HepG2 (cell line): ENCODE data around the gene ALG5. TPM values are rescaled to one million over a fixed set of nuclear protein-coding genes. Genes with fewer than 3 reads are reported as not detected.

Source experiments
- ATAC-seq: fragments of 200-7000 bp; cut with Tn5 transposase; 3 replicates; pipeline ENCODE4 v1.9.1; 2020; ENCODE audit warnings: mild to moderate bottlenecking, moderate library complexity
- BruUV-seq: library from RNA; stranded (reverse); fragments of 400-500 nt; replicated peaks from 2 replicates; lab custom pipeline; 2021; lab: Mats Ljungman, UMichigan
- CTCF ChIA-PET: fragments of 300-600 bp; formaldehyde crosslinking; extraction: SDS; loops from one replicate; lab custom pipeline; 2021; ENCODE audit warnings: low total read pairs, inconsistent platforms, low intra/inter-chr PET ratio; lab: Yijun Ruan, JAX
- POLR2A ChIA-PET: fragments of 350-600 bp; sonication (Branson Sonifier 250); formaldehyde crosslinking; loops from one replicate; lab custom pipeline; 2020; ENCODE audit warnings: antibody characterized with exemption, inconsistent platforms; lab: Yijun Ruan, JAX
- DNase-seq: peaks from one replicate; pipeline ENCODE4 v3.0.0-alpha.2; 2015; ENCODE audit warnings: low spot score
- FAIRE-seq: peaks from 3 replicates; lab custom pipeline; 2011; peaks lifted over from hg19 to GRCh38; lab: Jason Lieb, UNC
- H2AFZ ChIP-seq: one replicate; pipeline ENCODE4 v1.6.1; 2011; ENCODE audit warnings: low read length, inconsistent platforms
- H3K27ac ChIP-seq: fragments of 300-600 bp; 3 replicates; pipeline ENCODE4 v1.8.0; 2011; ENCODE audit warnings: mixed run types, mild to moderate bottlenecking, mixed read lengths, low read length, inconsistent platforms; ENCODE audit not compliant: insufficient read depth; ENCODE audit errors: extremely low read length
- H3K27me3 ChIP-seq, 2 experiments: fragments of 200-600 bp in 1 of 2; 2 replicates in 1 of 2; 3 replicates in 1 of 2; pipeline versions ENCODE4 v1.6.0 to v1.8.0; 2011; ENCODE audit warnings: low read length in 2 of 2, mild to moderate bottlenecking in 2 of 2, moderate library complexity in 2 of 2, inconsistent platforms in 1 of 2; ENCODE audit not compliant: insufficient read depth in 2 of 2, control insufficient read depth in 1 of 2
- H3K36me3 ChIP-seq, 2 experiments: fragments of 200-600 bp in 1 of 2; replicated peaks in 1 of 2; 2 replicates in 1 of 2; 3 replicates in 1 of 2; pipeline versions ENCODE4 v1.5.1 to v1.8.0; 2011; ENCODE audit warnings: low read length in 2 of 2, inconsistent platforms in 1 of 2; ENCODE audit not compliant: insufficient read depth in 2 of 2, control insufficient read depth in 1 of 2
- H3K4me1 ChIP-seq: 2 replicates; pipeline ENCODE4 v1.5.1; 2012; ENCODE audit warnings: low read length, inconsistent platforms; ENCODE audit not compliant: insufficient read depth
- H3K4me2 ChIP-seq: 2 replicates; pipeline ENCODE4 v1.6.0; 2011; ENCODE audit warnings: low read depth, low read length, inconsistent platforms
- H3K4me3 ChIP-seq, 3 experiments: fragments of 200-600 bp in 1 of 3; sonication (generic), shearing (Covaris generic) in 1 of 3; replicated peaks in 1 of 3; 2 replicates each; pipeline ENCODE4 v1.5.1; 2011 to 2016; ENCODE audit warnings: low read length in 3 of 3, inconsistent platforms in 2 of 3, low read depth in 2 of 3, mild to moderate bottlenecking in 2 of 3, control low read depth in 1 of 3, mixed read lengths in 1 of 3; ENCODE audit not compliant: insufficient read depth in 1 of 3
- H3K79me2 ChIP-seq: one replicate; pipeline ENCODE4 v1.6.1; 2011; ENCODE audit warnings: low read length, inconsistent platforms; ENCODE audit not compliant: insufficient read depth
- H3K9ac ChIP-seq: 2 replicates; pipeline ENCODE4 v1.6.0; 2011; ENCODE audit warnings: mild to moderate bottlenecking, low read depth, low read length, inconsistent platforms; ENCODE audit not compliant: insufficient read depth
- H3K9me3 ChIP-seq: 2 replicates; pipeline ENCODE4 v1.5.1; 2012; ENCODE audit warnings: mild to moderate bottlenecking, low read length
- H4K20me1 ChIP-seq: 2 replicates; pipeline ENCODE4 v1.6.0; 2011; ENCODE audit warnings: inconsistent platforms, mild to moderate bottlenecking, low read length, moderate library complexity; ENCODE audit not compliant: insufficient read depth
- CENPT ChIP-seq: sonication (generic); formaldehyde crosslinking; IDR thresholded peaks from 2 replicates; pipeline ENCODE4 v1.8.0; 2022; ENCODE audit warnings: low read depth, mild to moderate bottlenecking, moderate library complexity, missing genetic modification reagents
- ELF4 ChIP-seq: sonication (generic); formaldehyde crosslinking; IDR thresholded peaks from 2 replicates; pipeline ENCODE4 v1.5.0; 2020; ENCODE audit warnings: missing genetic modification reagents, mild to moderate bottlenecking, moderate library complexity, borderline replicate concordance
- HNRNPLL ChIP-seq: fragments of 200-400 bp; formaldehyde crosslinking; IDR thresholded peaks from 2 replicates; pipeline ENCODE4 v1.6.1; 2017; ENCODE audit warnings: mild to moderate bottlenecking, low read depth, low read length; ENCODE audit not compliant: poor library complexity, severe bottlenecking
- JUN ChIP-seq: sonication (generic); formaldehyde crosslinking; IDR thresholded peaks from 2 replicates; pipeline ENCODE4 v1.4.0; 2020; ENCODE audit warnings: mild to moderate bottlenecking, missing genetic modification reagents
- KDM5B ChIP-seq: sonication (generic); formaldehyde crosslinking; IDR thresholded peaks from 2 replicates; pipeline ENCODE4 v1.4.0; 2020; ENCODE audit warnings: missing genetic modification reagents, mild to moderate bottlenecking, borderline replicate concordance
- NBN ChIP-seq: fragments of 450-650 bp; conservative IDR thresholded peaks from 2 replicates; pipeline ENCODE4 v1.6.1; 2017
- NFE2L1 ChIP-seq: sonication (generic); formaldehyde crosslinking; IDR thresholded peaks from 2 replicates; pipeline ENCODE4 v1.4.0; 2020; ENCODE audit warnings: missing genetic modification reagents, mild to moderate bottlenecking, borderline replicate concordance
- NR2F6 ChIP-seq, 2 experiments: IDR thresholded peaks; 2 replicates each; pipeline ENCODE4 v1.6.1; 2016; ENCODE audit warnings: antibody characterized with exemption in 1 of 2, mild to moderate bottlenecking in 1 of 2
- PHF8 ChIP-seq: sonication (generic); formaldehyde crosslinking; IDR thresholded peaks from 2 replicates; pipeline ENCODE4 v1.5.0; 2020; ENCODE audit warnings: missing genetic modification reagents
- SRSF1 ChIP-seq: fragments of 200-400 bp; formaldehyde crosslinking; optimal IDR thresholded peaks from 2 replicates; pipeline ENCODE3; 2017; ENCODE audit warnings: mild to moderate bottlenecking, low read depth, low read length, moderate library complexity
- ZBTB7B ChIP-seq: sonication (generic); formaldehyde crosslinking; IDR thresholded peaks from 2 replicates; pipeline ENCODE4 v1.4.0; 2020; ENCODE audit warnings: missing genetic modification reagents
- ZFY ChIP-seq: sonication (generic); formaldehyde crosslinking; IDR thresholded peaks from 2 replicates; pipeline ENCODE4 v1.4.0; 2020; ENCODE audit warnings: missing genetic modification reagents
- ZNF20 ChIP-seq: sonication (generic); formaldehyde crosslinking; IDR thresholded peaks from 2 replicates; pipeline ENCODE4 v1.4.0; 2020; ENCODE audit warnings: mild to moderate bottlenecking, moderate library complexity, missing genetic modification reagents
- ZNF224 ChIP-seq: sonication (generic); formaldehyde crosslinking; IDR thresholded peaks from 2 replicates; pipeline ENCODE4 v1.5.0; 2020; ENCODE audit warnings: mild to moderate bottlenecking, missing genetic modification reagents
- ZNF446 ChIP-seq: sonication (generic); formaldehyde crosslinking; IDR thresholded peaks from 2 replicates; pipeline ENCODE4 v1.5.0; 2020; ENCODE audit warnings: mild to moderate bottlenecking, missing genetic modification reagents
- ZNF501 ChIP-seq: sonication (generic); formaldehyde crosslinking; IDR thresholded peaks from 2 replicates; pipeline ENCODE4 v1.5.1; 2020; ENCODE audit warnings: mild to moderate bottlenecking, moderate library complexity, missing genetic modification reagents
- ZNF776 ChIP-seq: sonication (generic); formaldehyde crosslinking; IDR thresholded peaks from 2 replicates; pipeline ENCODE4 v1.4.0; 2020; ENCODE audit warnings: mild to moderate bottlenecking, missing genetic modification reagents
- WGBS: methylation state at CpG from one replicate; pipeline ENCODE4 v1.1.6; 2017; ENCODE audit warnings: low lambda C conversion rate; 5-methylcytosine and 5-hydroxymethylcytosine counted together
- in situ Hi-C: cut with HindIII; loops from 2 replicates; pipeline ENCODE4 v1.10.0; 2017; ENCODE audit warnings: low pct_unique_long_range_greater_than_20kb; ENCODE audit not compliant: extremely low pct_ligation_motif_present
- intact Hi-C: fragments of 100-400 bp; cut with micrococcal nuclease; formaldehyde crosslinking; loops from one replicate; pipeline ENCODE4 v1.10.0; 2022; ENCODE audit not compliant: unreplicated experiment
- polyA plus RNA-seq, 8 experiments: library from polyadenylated mRNA; depleted of rRNA in 3 of 8; stranded (reverse) in 7 of 8; unstranded in 1 of 8; fragments of >200 nt; fragmentation: Illumina TruSeq in 4 of 8; extraction: Trizol in 4 of 8; gene quantifications; 2 replicates each; pipeline versions ENCODE4 v1.2.1 to v1.2.3, GENCODE V29; 2011 to 2016; ENCODE audit warnings: low read depth in 4 of 8, missing spikeins in 1 of 8, mixed read lengths in 1 of 8; ENCODE audit not compliant: insufficient read depth in 1 of 8
- total RNA-seq, 5 experiments: library from RNA; depleted of rRNA; stranded (reverse); fragments of >200 nt; fragmentation: Illumina TruSeq; extraction: Trizol; gene quantifications; 2 replicates each; pipeline ENCODE4 v1.2.3, GENCODE V29; 2016; ENCODE audit warnings: low read depth in 1 of 5
- TF ChIP-seq, protein P1 (sequence below): conservative IDR thresholded peaks from 2 replicates; pipeline ENCODE4 v1.6.1; 2018; ENCODE audit warnings: missing genetic modification reagents
- TF ChIP-seq, protein P2 (sequence below): sonication (generic); formaldehyde crosslinking; IDR thresholded peaks from 2 replicates; pipeline ENCODE4 v1.5.0; 2020; ENCODE audit warnings: missing genetic modification reagents, mild to moderate bottlenecking, borderline replicate concordance
- TF ChIP-seq, protein P3 (sequence below): sonication (generic); formaldehyde crosslinking; IDR thresholded peaks from 2 replicates; pipeline ENCODE4 v1.4.0; 2020; ENCODE audit warnings: missing genetic modification reagents, borderline replicate concordance

ALG5 gene
- total and polyA plus RNA-seq, 2 of the 13 experiments (the other 11 are each of a cell fraction or from before 2014, with no cell fraction given): 27.8 to 51.1 TPM

DNA sequence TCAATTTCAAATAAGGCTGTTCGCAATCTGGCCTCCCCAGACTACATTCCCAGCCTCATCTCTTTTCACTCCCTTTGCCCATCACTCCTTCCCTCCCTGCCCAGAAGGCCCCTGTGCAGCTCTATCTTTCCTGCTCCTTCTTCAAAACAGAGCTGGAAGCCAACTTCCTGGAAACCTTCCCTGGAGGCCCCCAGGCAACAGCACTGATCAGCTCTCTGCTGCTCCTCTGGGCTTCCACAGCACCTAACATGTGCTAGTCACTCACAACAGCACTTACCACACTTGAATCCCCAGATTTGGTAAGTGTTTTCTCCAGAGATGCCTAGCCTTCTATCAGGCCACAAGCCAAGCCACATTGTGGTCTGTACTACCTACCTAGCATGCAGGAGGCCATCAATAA, 88.6 kb downstream of the ALG5 start:
- no TSS peak for BruUV-seq
- CTCF ChIA-PET: no interaction called here
- Histone ChIP-seq H3K9ac (no peak overlapping the region), H3K79me2 (peaks cover 49% of the 10 kb centered on the region), H4K20me1 (no peaks in the 10 kb centered on the region), H3K36me3 (no peaks in the 10 kb centered on the region), H3K4me1 (peaks cover 31% of the 10 kb centered on the region), H3K27ac (no peak overlapping the region)
- in situ Hi-C loops: no loop called here
- no peak for ATAC-seq
- TF ChIP-seq, protein P1, sequence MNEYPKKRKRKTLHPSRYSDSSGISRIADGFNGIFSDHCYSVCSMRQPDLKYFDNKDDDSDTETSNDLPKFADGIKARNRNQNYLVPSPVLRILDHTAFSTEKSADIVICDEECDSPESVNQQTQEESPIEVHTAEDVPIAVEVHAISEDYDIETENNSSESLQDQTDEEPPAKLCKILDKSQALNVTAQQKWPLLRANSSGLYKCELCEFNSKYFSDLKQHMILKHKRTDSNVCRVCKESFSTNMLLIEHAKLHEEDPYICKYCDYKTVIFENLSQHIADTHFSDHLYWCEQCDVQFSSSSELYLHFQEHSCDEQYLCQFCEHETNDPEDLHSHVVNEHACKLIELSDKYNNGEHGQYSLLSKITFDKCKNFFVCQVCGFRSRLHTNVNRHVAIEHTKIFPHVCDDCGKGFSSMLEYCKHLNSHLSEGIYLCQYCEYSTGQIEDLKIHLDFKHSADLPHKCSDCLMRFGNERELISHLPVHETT (CRISPR knock-in tag): no peak
- TF ChIP-seq ZNF446 (CRISPR knock-in tag): no peak
- TF ChIP-seq, protein P2, sequence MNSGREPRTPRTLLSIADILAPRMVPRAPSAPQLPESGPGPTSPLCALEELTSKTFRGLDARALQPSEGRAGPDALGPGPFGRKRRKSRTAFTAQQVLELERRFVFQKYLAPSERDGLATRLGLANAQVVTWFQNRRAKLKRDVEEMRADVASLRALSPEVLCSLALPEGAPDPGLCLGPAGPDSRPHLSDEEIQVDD: no peak
- TF ChIP-seq CENPT (CRISPR knock-in tag): no peak
- TF ChIP-seq ZNF501 (CRISPR knock-in tag): no peak
- no peak for TF ChIP-seq ELF4
- no peak for TF ChIP-seq ZNF20
- no peak for TF ChIP-seq KDM5B (CRISPR knock-in tag)
- no peak for TF ChIP-seq JUN (CRISPR knock-in tag)
- TF ChIP-seq ZBTB7B (CRISPR knock-in tag): no peak
- no peak for TF ChIP-seq NFE2L1 (CRISPR knock-in tag)
- no peak for TF ChIP-seq SRSF1
- no peak for TF ChIP-seq ZFY (CRISPR knock-in tag)
- no peak for TF ChIP-seq ZNF224
- no peak for TF ChIP-seq HNRNPLL
- no peak for TF ChIP-seq NBN
- no peak for TF ChIP-seq PHF8 (CRISPR knock-in tag)
- no peak for TF ChIP-seq ZNF776
- no peak for TF ChIP-seq NR2F6 (IDR thresholded peaks at IDR 0.05)
- TF ChIP-seq NR2F6 (CRISPR knock-in tag; IDR thresholded peaks at IDR 0.05): no peak
- TF ChIP-seq, protein P3, sequence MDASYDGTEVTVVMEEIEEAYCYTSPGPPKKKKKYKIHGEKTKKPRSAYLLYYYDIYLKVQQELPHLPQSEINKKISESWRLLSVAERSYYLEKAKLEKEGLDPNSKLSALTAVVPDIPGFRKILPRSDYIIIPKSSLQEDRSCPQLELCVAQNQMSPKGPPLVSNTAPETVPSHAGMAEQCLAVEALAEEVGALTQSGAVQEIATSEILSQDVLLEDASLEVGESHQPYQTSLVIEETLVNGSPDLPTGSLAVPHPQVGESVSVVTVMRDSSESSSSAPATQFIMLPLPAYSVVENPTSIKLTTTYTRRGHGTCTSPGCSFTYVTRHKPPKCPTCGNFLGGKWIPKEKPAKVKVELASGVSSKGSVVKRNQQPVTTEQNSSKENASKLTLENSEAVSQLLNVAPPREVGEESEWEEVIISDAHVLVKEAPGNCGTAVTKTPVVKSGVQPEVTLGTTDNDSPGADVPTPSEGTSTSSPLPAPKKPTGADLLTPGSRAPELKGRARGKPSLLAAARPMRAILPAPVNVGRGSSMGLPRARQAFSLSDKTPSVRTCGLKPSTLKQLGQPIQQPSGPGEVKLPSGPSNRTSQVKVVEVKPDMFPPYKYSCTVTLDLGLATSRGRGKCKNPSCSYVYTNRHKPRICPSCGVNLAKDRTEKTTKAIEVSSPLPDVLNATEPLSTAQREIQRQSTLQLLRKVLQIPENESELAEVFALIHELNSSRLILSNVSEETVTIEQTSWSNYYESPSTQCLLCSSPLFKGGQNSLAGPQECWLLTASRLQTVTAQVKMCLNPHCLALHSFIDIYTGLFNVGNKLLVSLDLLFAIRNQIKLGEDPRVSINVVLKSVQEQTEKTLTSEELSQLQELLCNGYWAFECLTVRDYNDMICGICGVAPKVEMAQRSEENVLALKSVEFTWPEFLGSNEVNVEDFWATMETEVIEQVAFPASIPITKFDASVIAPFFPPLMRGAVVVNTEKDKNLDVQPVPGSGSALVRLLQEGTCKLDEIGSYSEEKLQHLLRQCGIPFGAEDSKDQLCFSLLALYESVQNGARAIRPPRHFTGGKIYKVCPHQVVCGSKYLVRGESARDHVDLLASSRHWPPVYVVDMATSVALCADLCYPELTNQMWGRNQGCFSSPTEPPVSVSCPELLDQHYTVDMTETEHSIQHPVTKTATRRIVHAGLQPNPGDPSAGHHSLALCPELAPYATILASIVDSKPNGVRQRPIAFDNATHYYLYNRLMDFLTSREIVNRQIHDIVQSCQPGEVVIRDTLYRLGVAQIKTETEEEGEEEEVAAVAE (CRISPR knock-in tag): no peak
- TF ChIP-seq, all 625 proteins: peak for 0
- Histone ChIP-seq H2AFZ (no peak overlapping the region), H3K9me3 (no peaks in the 10 kb centered on the region), H3K4me2 (no peak overlapping the region), H3K4me3 (no peak overlapping the region), H3K27me3 (no peaks in the 10 kb centered on the region)
- WGBS: 100% methylated on average over 1 of the region's 1 CpG
- intact Hi-C loops: no loop called here
- no peak for DNase-seq
- FAIRE-seq: no peak
- POLR2A ChIA-PET: no interaction called here
